Effector CD4-positive, alpha-beta T cell (primary cell): Measurements from ENCODE around the gene AKAP6.
"Not testable (repeated sequence)": the region's sequence is repeated elsewhere in the genome, so short reads cannot be mapped to it uniquely, and the experiment has no call there.

Experiments used
- DNase-seq: peaks from one replicate; pipeline ENCODE4 v3.0.0-alpha.2; 2020

The AKAP6 gene

GRCh38 chr14:32546246-32546645 is 217.1 kb downstream of the AKAP6 start:
- no peak for DNase-seq

- no peak for DNase-seq
Observed at GRCh38 chr14:32552766-32553165, 223.7 kb downstream of the AKAP6 start.

- DNase-seq: no peak
Observed at GRCh38 chr14:32559048-32559447, 229.9 kb downstream of the AKAP6 start.

- DNase-seq: no peak
Observed at GRCh38 chr14:32559590-32559989, 230.5 kb downstream of the AKAP6 start.

GRCh38 chr14:32560209-32560857 is 231.2 kb downstream of the AKAP6 start:
- no peak for DNase-seq

- DNase-seq: no peak
Observed at GRCh38 chr14:32561520-32561919, 232.4 kb downstream of the AKAP6 start.

- DNase-seq: no peak
Observed at GRCh38 chr14:32564596-32564995, 235.5 kb downstream of the AKAP6 start.

GRCh38 chr14:32565256-32565655 is 236.2 kb downstream of the AKAP6 start:
- DNase-seq: no peak

- DNase-seq: no peak
Observed at GRCh38 chr14:32567543-32568384, 238.7 kb downstream of the AKAP6 start.

- DNase-seq: no peak
Observed at GRCh38 chr14:32571551-32571950, 242.5 kb downstream of the AKAP6 start.

GRCh38 chr14:32571995-32572866 is 243.1 kb downstream of the AKAP6 start:
- DNase-seq: no peak

- no peak for DNase-seq
Observed at GRCh38 chr14:32572867-32573150, 243.7 kb downstream of the AKAP6 start.

GRCh38 chr14:32574269-32574668 is 245.2 kb downstream of the AKAP6 start:
- no peak for DNase-seq

- DNase-seq: peak; percentile 8
Observed at GRCh38 chr14:32576088-32576795, 247.1 kb downstream of the AKAP6 start.

- no peak for DNase-seq
Observed at GRCh38 chr14:32576977-32577376, 247.9 kb downstream of the AKAP6 start.

- DNase-seq: no peak
Observed at GRCh38 chr14:32578181-32578580, 249.1 kb downstream of the AKAP6 start.

GRCh38 chr14:32583427-32583826 is 254.3 kb downstream of the AKAP6 start:
- not testable (repeated sequence) for DNase-seq

GRCh38 chr14:32584079-32584478 is 255.0 kb downstream of the AKAP6 start:
- no peak for DNase-seq

- DNase-seq: no peak
Observed at GRCh38 chr14:32587461-32587860, 258.4 kb downstream of the AKAP6 start.

GRCh38 chr14:32588448-32589320 is 259.6 kb downstream of the AKAP6 start:
- no peak for DNase-seq

GRCh38 chr14:32590157-32590556 is 261.1 kb downstream of the AKAP6 start:
- DNase-seq: no peak
